ENCODE results near the gene TNFSF13B. TPM values are rescaled to one million over a fixed set of nuclear protein-coding genes. Genes with fewer than 3 reads are reported as not detected.
"Not testable (repeated sequence)": the region's sequence is repeated elsewhere in the genome, so short reads cannot be mapped to it uniquely, and the experiment has no call there.

Gene TNFSF13B
- total and polyA plus RNA-seq, 5 donors from 2014 or later = 5.4 to 39.8 (median 21.4) TPM

DNA sequence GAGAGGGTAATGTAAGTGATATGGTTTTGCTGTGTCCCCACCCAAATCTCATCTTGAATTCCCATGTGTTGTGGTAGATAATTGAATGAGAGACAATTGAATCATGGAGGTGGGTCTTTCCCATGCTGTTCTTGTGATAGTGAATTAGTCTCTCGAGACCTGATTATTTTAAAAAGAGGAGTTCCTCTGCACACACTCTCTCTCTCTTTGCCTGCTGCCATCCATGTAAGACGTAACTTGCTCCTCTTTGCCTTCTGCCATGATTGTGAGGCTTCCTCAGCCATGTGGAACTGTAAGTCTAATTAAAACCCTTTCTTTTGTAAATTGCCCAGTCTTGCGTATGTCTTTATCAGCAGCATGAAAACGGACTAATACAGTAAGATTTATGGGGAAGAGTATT lies 42.1 kb downstream of the TNFSF13B start:
- not testable (repeated sequence) for H3K9me3 ChIP-seq (ENCODE audit: control insufficient read depth in 2 of 2, low read length in 2 of 2); H3K27me3 ChIP-seq (ENCODE audit: control insufficient read depth, insufficient read depth, low read length); H3K4me3 Mint-ChIP-seq; DNase-seq; H3K4me1 ChIP-seq (ENCODE audit: control insufficient read depth, insufficient read depth, low read length, poor library complexity, severe bottlenecking); ATAC-seq (ENCODE audit: low read depth in 2 of 2); H3K27ac ChIP-seq (ENCODE audit: insufficient read depth, low read length, poor library complexity, severe bottlenecking); H3K36me3 ChIP-seq (ENCODE audit: control insufficient read depth, insufficient read depth, low read length); H3K27ac Mint-ChIP-seq; H3K9me3 Mint-ChIP-seq; H3K27me3 Mint-ChIP-seq; H3K4me3 ChIP-seq (ENCODE audit: low read depth, low read length)
- H3K36me3 Mint-ChIP-seq = peaks cover 11% of the 10 kb centered on the region
- peaks cover 8 to 13% (median 12%) of the 10 kb centered on the region in 4 donors for H3K4me1 Mint-ChIP-seq

DNA sequence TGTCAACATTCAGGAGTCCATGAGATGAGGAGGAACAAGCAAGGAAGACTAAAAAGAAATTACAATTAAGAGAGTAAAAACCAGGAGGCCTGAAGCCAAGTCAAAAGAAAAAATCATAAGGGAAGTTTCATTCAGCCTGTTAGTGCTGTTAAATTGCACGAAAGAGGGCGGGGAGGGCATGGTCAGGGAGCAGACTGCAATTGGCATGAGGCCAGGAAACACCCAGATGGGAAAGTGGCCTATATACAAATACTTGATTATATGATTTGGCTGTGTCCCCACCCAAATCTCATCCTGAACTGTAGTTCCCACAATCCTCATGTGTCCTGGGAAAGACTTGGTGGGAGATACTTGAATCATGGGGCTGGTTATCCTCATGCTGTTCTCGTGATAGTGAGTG lies 43.9 kb downstream of the TNFSF13B start:
- no peak for ATAC-seq (ENCODE audit: low read depth in 2 of 2)
- H3K4me3 Mint-ChIP-seq = no peak overlapping the region
- no peaks in the 10 kb centered on the region for H3K27me3 Mint-ChIP-seq
- Histone ChIP-seq H3K4me1 (ENCODE audit: control insufficient read depth, insufficient read depth, low read length, poor library complexity, severe bottlenecking) (no peaks in the 10 kb centered on the region), H3K27me3 (ENCODE audit: control insufficient read depth, insufficient read depth, low read length) (no peaks in the 10 kb centered on the region), H3K36me3 (ENCODE audit: control insufficient read depth, insufficient read depth, low read length) (no peaks in the 10 kb centered on the region), H3K27ac (ENCODE audit: insufficient read depth, low read length, poor library complexity, severe bottlenecking) (no peak overlapping the region), H3K4me3 (ENCODE audit: low read depth, low read length) (no peak overlapping the region), H3K9me3 (ENCODE audit: control insufficient read depth in 2 of 2, low read length in 2 of 2) (peaks cover 2 to 5% of the 10 kb centered on the region in 2 experiments)
- H3K9me3 Mint-ChIP-seq = peaks cover 0 to 6% (median 4%) of the 10 kb centered on the region in 7 donors
- peak overlapping the region in 1 of 3 donors; percentile 27 for H3K27ac Mint-ChIP-seq
- DNase-seq = no peak
- H3K36me3 Mint-ChIP-seq = peaks cover 5% of the 10 kb centered on the region
- H3K4me1 Mint-ChIP-seq = no peaks in the 10 kb centered on the region

DNA sequence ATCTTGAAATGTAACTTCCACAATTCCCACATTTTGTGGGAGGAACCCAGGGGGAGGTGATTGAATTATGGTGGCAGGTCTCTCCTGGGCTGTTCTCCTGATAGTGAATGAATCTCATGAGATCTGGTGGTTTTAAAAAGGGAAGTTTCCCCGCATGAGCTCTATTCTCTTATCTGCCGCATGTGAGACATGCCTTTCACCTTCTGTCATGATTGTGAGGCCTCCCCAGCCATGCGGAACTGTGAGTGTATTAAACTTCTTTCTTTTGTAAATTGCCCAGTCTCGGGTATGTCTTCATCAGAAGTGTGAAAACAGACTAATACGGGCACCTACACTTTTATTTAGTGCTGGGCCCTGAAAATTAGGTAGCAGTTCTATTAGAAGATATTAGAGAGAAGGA lies 45.8 kb downstream of the TNFSF13B start:
- no peak for DNase-seq
- peaks cover 0 to 2% (median 0%) of the 10 kb centered on the region in 7 donors for H3K9me3 Mint-ChIP-seq
- Histone ChIP-seq H3K9me3 (ENCODE audit: control insufficient read depth in 2 of 2, low read length in 2 of 2) (no peaks in the 10 kb centered on the region), H3K27ac (ENCODE audit: insufficient read depth, low read length, poor library complexity, severe bottlenecking) (no peak overlapping the region), H3K36me3 (ENCODE audit: control insufficient read depth, insufficient read depth, low read length) (no peaks in the 10 kb centered on the region), H3K27me3 (ENCODE audit: control insufficient read depth, insufficient read depth, low read length) (no peaks in the 10 kb centered on the region), H3K4me3 (ENCODE audit: low read depth, low read length) (no peak overlapping the region), H3K4me1 (ENCODE audit: control insufficient read depth, insufficient read depth, low read length, poor library complexity, severe bottlenecking) (no peaks in the 10 kb centered on the region)
- no peak for ATAC-seq (ENCODE audit: low read depth in 2 of 2)
- H3K36me3 Mint-ChIP-seq = no peaks in the 10 kb centered on the region
- no peak overlapping the region for H3K27ac Mint-ChIP-seq
- H3K4me3 Mint-ChIP-seq = no peak overlapping the region
- H3K27me3 Mint-ChIP-seq = no peaks in the 10 kb centered on the region
- no peaks in the 10 kb centered on the region for H3K4me1 Mint-ChIP-seq

DNA sequence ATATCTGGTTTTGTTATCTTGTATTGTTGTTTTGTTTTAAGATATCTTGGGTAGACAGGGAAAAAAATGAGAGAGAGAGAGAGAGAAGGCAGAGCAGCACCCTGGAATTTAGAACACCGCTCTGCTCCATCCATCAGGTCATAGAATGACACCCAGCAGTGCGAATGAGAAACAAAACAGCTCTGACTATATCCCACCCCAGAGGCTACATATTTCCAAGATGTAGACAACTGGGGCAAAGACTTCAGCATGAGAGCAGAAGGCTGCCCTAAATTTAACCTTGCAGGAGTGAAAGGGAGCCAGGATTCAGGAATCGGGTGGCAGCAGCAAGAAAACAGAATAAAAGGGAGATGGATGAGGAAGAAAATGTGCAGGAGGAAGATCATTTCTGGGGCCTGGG lies 46.5 kb downstream of the TNFSF13B start:
- H3K4me3 ChIP-seq (ENCODE audit: low read depth, low read length) = no peak overlapping the region
- no peaks in the 10 kb centered on the region for H3K27me3 Mint-ChIP-seq
- no peak for ATAC-seq (ENCODE audit: low read depth in 2 of 2)
- H3K9me3 Mint-ChIP-seq = peaks cover 0 to 2% (median 0%) of the 10 kb centered on the region in 7 donors
- H3K4me1 Mint-ChIP-seq = no peaks in the 10 kb centered on the region
- H3K27ac Mint-ChIP-seq = peak overlapping the region in 1 of 3 donors; percentile 35
- no peaks in the 10 kb centered on the region for H3K27me3 ChIP-seq (ENCODE audit: control insufficient read depth, insufficient read depth, low read length)
- no peak overlapping the region for H3K27ac ChIP-seq (ENCODE audit: insufficient read depth, low read length, poor library complexity, severe bottlenecking)
- H3K4me1 ChIP-seq (ENCODE audit: control insufficient read depth, insufficient read depth, low read length, poor library complexity, severe bottlenecking) = no peaks in the 10 kb centered on the region
- DNase-seq = no peak
- H3K9me3 ChIP-seq (ENCODE audit: control insufficient read depth in 2 of 2, low read length in 2 of 2) = no peaks in the 10 kb centered on the region
- H3K36me3 Mint-ChIP-seq = no peaks in the 10 kb centered on the region
- H3K36me3 ChIP-seq (ENCODE audit: control insufficient read depth, insufficient read depth, low read length) = no peaks in the 10 kb centered on the region
- no peak overlapping the region for H3K4me3 Mint-ChIP-seq

DNA sequence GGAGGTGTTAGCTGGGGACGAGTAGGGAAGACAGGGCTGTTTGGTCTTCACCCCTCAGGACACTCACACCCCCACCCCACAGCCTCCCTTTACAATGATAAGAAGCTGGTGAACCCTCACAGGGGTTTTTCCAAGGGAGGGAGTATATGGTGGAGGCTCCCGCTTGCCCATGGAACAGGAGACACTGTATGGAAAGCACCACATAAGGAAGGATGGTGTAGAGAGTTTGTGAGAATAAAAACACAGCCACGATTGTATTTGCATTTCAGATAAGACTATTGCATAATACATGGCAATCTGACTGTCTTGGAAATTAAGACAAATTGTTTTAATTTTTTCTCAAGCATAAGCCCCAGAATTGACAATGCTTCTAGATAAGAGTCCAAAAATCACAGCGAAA lies 46.9 kb downstream of the TNFSF13B start:
- H3K36me3 ChIP-seq (ENCODE audit: control insufficient read depth, insufficient read depth, low read length) = no peaks in the 10 kb centered on the region
- Mint-ChIP-seq H3K4me1 (no peaks in the 10 kb centered on the region), H3K36me3 (no peaks in the 10 kb centered on the region), H3K4me3 (no peak overlapping the region), H3K27ac (no peak overlapping the region), H3K27me3 (no peaks in the 10 kb centered on the region), H3K9me3 (peaks cover 0 to 2% (median 0%) of the 10 kb centered on the region in 7 donors)
- H3K4me1 ChIP-seq (ENCODE audit: control insufficient read depth, insufficient read depth, low read length, poor library complexity, severe bottlenecking) = no peaks in the 10 kb centered on the region
- no peaks in the 10 kb centered on the region for H3K27me3 ChIP-seq (ENCODE audit: control insufficient read depth, insufficient read depth, low read length)
- DNase-seq (no peak), ATAC-seq (ENCODE audit: low read depth in 2 of 2) (no peak)
- H3K27ac ChIP-seq (ENCODE audit: insufficient read depth, low read length, poor library complexity, severe bottlenecking) = no peak overlapping the region
- no peak overlapping the region for H3K4me3 ChIP-seq (ENCODE audit: low read depth, low read length)
- H3K9me3 ChIP-seq (ENCODE audit: control insufficient read depth in 2 of 2, low read length in 2 of 2) = no peaks in the 10 kb centered on the region

DNA sequence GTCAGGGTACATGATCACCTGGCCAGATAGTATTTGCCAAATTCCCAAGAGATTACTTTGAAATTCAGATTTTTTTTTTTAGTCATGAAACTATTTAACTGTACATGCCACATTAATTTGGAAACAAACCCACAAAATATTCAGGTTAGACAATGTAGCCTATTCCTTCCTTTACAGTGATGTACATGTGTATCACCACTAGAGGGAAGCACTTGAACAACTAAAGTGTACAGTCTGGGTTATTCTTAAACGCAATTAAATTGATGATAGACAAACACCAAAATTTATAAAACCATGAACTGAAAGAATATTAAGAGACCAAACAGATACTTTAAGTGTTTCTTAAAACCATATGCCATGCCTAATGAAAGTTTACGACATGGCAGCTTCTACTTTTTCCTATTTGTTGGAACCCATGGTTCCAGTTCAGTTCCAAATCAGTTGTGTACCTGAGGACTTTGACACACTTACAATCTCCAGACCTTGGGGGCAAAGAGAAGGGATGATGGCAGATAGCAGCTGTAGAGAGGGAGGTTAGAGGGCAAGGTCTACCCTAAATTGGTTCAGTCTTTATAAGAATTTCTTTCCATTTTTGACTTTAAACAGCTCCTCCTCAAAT lies 52.8 kb downstream of the TNFSF13B start:
- Mint-ChIP-seq H3K36me3 (no peaks in the 10 kb centered on the region), H3K4me1 (peaks cover 14 to 36% (median 20%) of the 10 kb centered on the region in 4 donors), H3K27me3 (peaks cover 9% of the 10 kb centered on the region), H3K4me3 (peak overlapping the region in 1 of 4 donors; percentile 39), H3K27ac (peak overlapping the region in 1 of 3 donors; percentile 26), H3K9me3 (no peaks in the 10 kb centered on the region)
- peaks cover 12% of the 10 kb centered on the region for H3K4me1 ChIP-seq (ENCODE audit: control insufficient read depth, insufficient read depth, low read length, poor library complexity, severe bottlenecking)
- ATAC-seq (ENCODE audit: low read depth in 2 of 2) (peak; percentile 85 to 87), DNase-seq (peak in 2 of 3 donors; percentile 63 to 66)
- no peak overlapping the region for H3K4me3 ChIP-seq (ENCODE audit: low read depth, low read length)
- H3K27ac ChIP-seq (ENCODE audit: insufficient read depth, low read length, poor library complexity, severe bottlenecking) = no peak overlapping the region
- H3K9me3 ChIP-seq (ENCODE audit: control insufficient read depth in 2 of 2, low read length in 2 of 2) = no peaks in the 10 kb centered on the region
- H3K36me3 ChIP-seq (ENCODE audit: control insufficient read depth, insufficient read depth, low read length) = no peaks in the 10 kb centered on the region
- no peaks in the 10 kb centered on the region for H3K27me3 ChIP-seq (ENCODE audit: control insufficient read depth, insufficient read depth, low read length)

DNA sequence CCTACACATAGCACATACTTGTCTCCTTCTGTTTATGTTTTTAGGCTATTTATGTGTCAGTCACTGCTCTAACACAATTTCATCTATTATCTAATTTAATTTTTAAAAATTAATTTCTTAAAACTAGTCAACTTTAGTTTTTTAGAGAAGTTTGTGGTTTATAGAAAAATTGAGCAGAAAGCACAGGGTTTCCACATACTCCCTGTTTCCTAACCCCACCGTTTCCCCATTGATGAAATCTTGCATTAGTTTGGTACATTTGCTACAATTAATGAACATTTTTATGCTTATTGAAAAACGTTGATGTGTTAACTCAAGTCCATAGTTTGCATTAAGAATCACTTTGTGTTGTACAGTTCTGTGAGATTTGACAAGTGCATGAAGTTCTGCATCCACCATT lies 53.5 kb downstream of the TNFSF13B start:
- Mint-ChIP-seq H3K27ac (no peak overlapping the region), H3K4me3 (no peak overlapping the region), H3K4me1 (peaks cover 14 to 36% (median 20%) of the 10 kb centered on the region in 4 donors), H3K36me3 (no peaks in the 10 kb centered on the region), H3K27me3 (peaks cover 9% of the 10 kb centered on the region), H3K9me3 (no peaks in the 10 kb centered on the region)
- peaks cover 12% of the 10 kb centered on the region for H3K4me1 ChIP-seq (ENCODE audit: control insufficient read depth, insufficient read depth, low read length, poor library complexity, severe bottlenecking)
- DNase-seq = no peak
- no peak overlapping the region for H3K27ac ChIP-seq (ENCODE audit: insufficient read depth, low read length, poor library complexity, severe bottlenecking)
- no peak for ATAC-seq (ENCODE audit: low read depth in 2 of 2)
- H3K9me3 ChIP-seq (ENCODE audit: control insufficient read depth in 2 of 2, low read length in 2 of 2) = no peaks in the 10 kb centered on the region
- no peak overlapping the region for H3K4me3 ChIP-seq (ENCODE audit: low read depth, low read length)
- no peaks in the 10 kb centered on the region for H3K36me3 ChIP-seq (ENCODE audit: control insufficient read depth, insufficient read depth, low read length)
- H3K27me3 ChIP-seq (ENCODE audit: control insufficient read depth, insufficient read depth, low read length) = no peaks in the 10 kb centered on the region

DNA sequence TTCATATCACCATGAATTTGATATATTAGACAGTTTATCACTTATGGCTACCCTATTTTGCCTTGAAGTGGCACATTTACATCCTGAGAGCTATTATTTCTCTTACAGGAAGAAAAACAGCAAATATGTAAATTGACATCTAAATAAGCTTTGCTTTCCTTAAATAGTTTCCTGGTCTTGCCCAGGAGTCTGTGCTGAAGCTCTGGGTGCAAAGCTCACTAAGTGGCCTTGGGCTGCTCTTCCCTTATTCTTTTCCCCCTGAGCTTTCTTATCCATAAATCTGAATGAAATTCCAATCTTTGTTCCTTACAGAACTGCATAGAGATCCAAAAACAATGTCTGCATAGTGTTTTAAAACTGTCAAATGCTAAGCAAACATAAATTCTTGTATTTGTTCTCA lies 56.3 kb downstream of the TNFSF13B start:
- no peak overlapping the region for H3K27ac ChIP-seq (ENCODE audit: insufficient read depth, low read length, poor library complexity, severe bottlenecking)
- no peak for ATAC-seq (ENCODE audit: low read depth in 2 of 2)

More for the DNA sequence above, 56.3 kb downstream of the TNFSF13B start:
- Histone ChIP-seq H3K4me3 (ENCODE audit: low read depth, low read length) (peak overlapping the region; percentile 42), H3K27me3 (ENCODE audit: control insufficient read depth, insufficient read depth, low read length) (peaks cover 3% of the 10 kb centered on the region), H3K9me3 (ENCODE audit: control insufficient read depth in 2 of 2, low read length in 2 of 2) (no peaks in the 10 kb centered on the region), H3K36me3 (ENCODE audit: control insufficient read depth, insufficient read depth, low read length) (no peaks in the 10 kb centered on the region), H3K4me1 (ENCODE audit: control insufficient read depth, insufficient read depth, low read length, poor library complexity, severe bottlenecking) (peaks cover 12% of the 10 kb centered on the region)
- Mint-ChIP-seq H3K27ac (peak overlapping the region in 2 of 3 donors; percentile 34 to 59), H3K27me3 (peaks cover 17% of the 10 kb centered on the region), H3K36me3 (no peaks in the 10 kb centered on the region), H3K4me3 (no peak overlapping the region), H3K4me1 (peaks cover 14 to 36% (median 20%) of the 10 kb centered on the region in 4 donors), H3K9me3 (no peaks in the 10 kb centered on the region)
- no peak for DNase-seq
